Measurements from ENCODE around the gene PDCD4. TPM values are rescaled to one million over a fixed set of nuclear protein-coding genes. Genes with fewer than 3 reads are reported as not detected.

PDCD4 gene
- total and polyA plus RNA-seq, 10 of the 15 experiments (the other 5 are each of a cell fraction or from before 2014, with no cell fraction given): 101 to 372 (median 171) TPM

- CTCF ChIA-PET: interaction anchor here (0.6 kb wide), 1 partner anchor 187 kb away, joined by 3 read pairs; no protein-coding TSS in a partner anchor
- no peak for DNase-seq (ENCODE audit: low read depth, low spot score)
- Histone ChIP-seq H3K27me3 (replicated peaks in 1 of 2; ENCODE audit: control insufficient read depth in 2 of 2, insufficient read depth in 2 of 2, low read length in 1 of 2) (no peaks in the 10 kb centered on the region), H3K79me2 (ENCODE audit: control insufficient read depth, insufficient read depth, low read length) (peaks cover 98% of the 10 kb centered on the region), H3K9ac (ENCODE audit: control insufficient read depth, insufficient read depth, low read length) (no peak overlapping the region), H2AFZ (ENCODE audit: control insufficient read depth, low read depth, low read length) (no peak overlapping the region), H3K4me3 (no peak overlapping the region), H4K20me1 (ENCODE audit: control insufficient read depth, insufficient read depth) (no peaks in the 10 kb centered on the region), H3K4me1 (ENCODE audit: control insufficient read depth, insufficient read depth, low read length) (peaks cover 10% of the 10 kb centered on the region), H3K4me2 (ENCODE audit: control insufficient read depth, insufficient read depth) (no peak overlapping the region), H3K9me3 (replicated peaks; ENCODE audit: control insufficient read depth, insufficient read depth, low read length) (peaks cover 4% of the 10 kb centered on the region; the same call in 2 of the 3 replicates), H3K36me3 (ENCODE audit: control insufficient read depth in 2 of 2, insufficient read depth in 2 of 2, low read length in 1 of 2) (no peaks in the 10 kb centered on the region; a peak in 1 of 4 replicates), H3K27ac (ENCODE audit: control insufficient read depth, insufficient read depth) (no peak overlapping the region)
- no TSS peak for BruUV-seq (replicated peaks)
- TF ChIP-seq ZNF687 (IDR thresholded peaks at IDR 0.05) (no peak), TCF12 (IDR thresholded peaks at IDR 0.05; ENCODE audit: low read depth, low read length) (no peak), TCF3 (IDR thresholded peaks at IDR 0.05; ENCODE audit: borderline replicate concordance, insufficient read depth, low read depth, low read length) (no peak), ZNF24 (IDR thresholded peaks at IDR 0.05) (no peak), BMI1 (IDR thresholded peaks at IDR 0.05; ENCODE audit: borderline replicate concordance) (no peak), ETV6 (conservative IDR thresholded peaks at IDR 0.05 in 1 of 2, IDR thresholded peaks at IDR 0.05 in 1 of 2; ENCODE audit: borderline replicate concordance in 1 of 2, low read depth in 1 of 2) (no peak), KLF5 (IDR thresholded peaks at IDR 0.05; ENCODE audit: partially characterized antibody) (no peak), CBX3 (IDR thresholded peaks at IDR 0.05; ENCODE audit: borderline replicate concordance, low read depth) (no peak), SP1 (IDR thresholded peaks at IDR 0.05; ENCODE audit: low read depth, low read length) (no peak), BHLHE40 (IDR thresholded peaks at IDR 0.05; ENCODE audit: borderline replicate concordance in 1 of 2, low read depth in 2 of 2, low read length in 1 of 2) (no peak), GABPA (IDR thresholded peaks at IDR 0.05; ENCODE audit: low read depth) (no peak), DPF2 (IDR thresholded peaks at IDR 0.05) (no peak), POU2F2 (IDR thresholded peaks at IDR 0.05; ENCODE audit: borderline replicate concordance, low read depth, low read length) (no peak), POLR2A (IDR thresholded peaks at IDR 0.05; ENCODE audit: low read depth, low read length) (no peak), REST (IDR thresholded peaks at IDR 0.05; ENCODE audit: low read depth, low read length) (no peak), STAT3 (IDR thresholded peaks at IDR 0.05; ENCODE audit: low read depth, low read length) (no peak)
- 7% methylated on average over 1 of the region's 1 CpG for WGBS (ENCODE audit: insufficient coverage, insufficient replicate concordance, low lambda C conversion rate, missing lambda C conversion rate)
- intact Hi-C loops (cut with micrococcal nuclease; ENCODE audit: unreplicated experiment) (no loop called here), in situ Hi-C loops (cut with MboI) (no loop called here)
- RAD21 ChIA-PET (ENCODE audit: unreplicated experiment): interaction anchor here (1.0 to 1.8 kb wide), 2 partner anchors 13 to 14 kb away, joined by 3 to 7 read pairs; partner anchors contain the start of genes BBIP1 and SHOC2
- ATAC-seq: peak; percentile 6; the same call in 1 of the 3 replicates
- POLR2A ChIA-PET: interaction anchor here (0.6 to 1.6 kb wide), 4 partner anchors 14 to 119 kb away, joined by 3 to 5 read pairs (median 4); no protein-coding TSS in a partner anchor
- FAIRE-seq: no peak
- SMC1A ChIA-PET (ENCODE audit: uncharacterized antibody, unreplicated experiment): interaction anchor here (0.8 to 1.2 kb wide), 4 partner anchors 8 to 36 kb away, joined by 3 read pairs; no protein-coding TSS in a partner anchor
Measured at GRCh38 chr10:110932505-110933180, 60.9 kb downstream of the PDCD4 start.

Measured in GM12878 (cell line).